Muscle layer of duodenum (tissue), 2 donors: ENCODE results near the gene FBXO2.
A peak's percentile ranks its signal among the peaks of the same experiment; 100 is the strongest.

ENCODE experiments used
- H3K27ac ChIP-seq: one replicate; pipeline ENCODE4 v1.7.0; 2013; ENCODE audit warnings: mild to moderate bottlenecking, low read length
- H3K27me3 ChIP-seq: one replicate; pipeline ENCODE4 v1.7.0; 2013; ENCODE audit warnings: low read depth, mild to moderate bottlenecking, control low read depth, low read length
- H3K36me3 ChIP-seq, 2 donors: one replicate each; pipeline ENCODE4 v1.7.0; 2013; ENCODE audit warnings: low read length in 2 of 2, control low read depth in 1 of 2, mild to moderate bottlenecking in 1 of 2; ENCODE audit not compliant: insufficient read depth in 2 of 2, control insufficient read depth in 1 of 2
- H3K4me1 ChIP-seq, 2 donors: one replicate each; pipeline ENCODE4 v1.7.0; 2013; ENCODE audit warnings: low read length in 2 of 2, mild to moderate bottlenecking in 2 of 2, control low read depth in 1 of 2, moderate library complexity in 1 of 2; ENCODE audit not compliant: insufficient read depth in 2 of 2, control insufficient read depth in 1 of 2
- H3K4me3 ChIP-seq, 2 donors: one replicate each; pipeline ENCODE4 v1.7.0; 2013; ENCODE audit warnings: low read length in 2 of 2, low read depth in 1 of 2, mild to moderate bottlenecking in 1 of 2
- H3K9me3 ChIP-seq, 2 donors: one replicate each; pipeline ENCODE4 v1.7.0; 2013; ENCODE audit warnings: low read length in 2 of 2, control low read depth in 1 of 2, mild to moderate bottlenecking in 1 of 2; ENCODE audit not compliant: control insufficient read depth in 1 of 2
- donor health status: healthy.

The FBXO2 gene

GRCh38 chr1:11680270-11681070 lies 26.2 kb upstream of the FBXO2 start:
- Histone ChIP-seq H3K4me1 (peaks cover 0 to 13% of the 10 kb centered on the region in 2 donors), H3K4me3 (peak overlapping the region; percentile 68 to 85), H3K9me3 (no peaks in the 10 kb centered on the region), H3K27me3 (no peaks in the 10 kb centered on the region), H3K27ac (peak overlapping the region; percentile 51), H3K36me3 (peaks cover 6 to 20% of the 10 kb centered on the region in 2 donors)

- H3K27ac ChIP-seq, result no peak overlapping the region
- H3K9me3 ChIP-seq, result no peaks in the 10 kb centered on the region
- peaks cover 0 to 13% of the 10 kb centered on the region in 2 donors for H3K4me1 ChIP-seq
- no peak overlapping the region for H3K4me3 ChIP-seq
- H3K27me3 ChIP-seq, result no peaks in the 10 kb centered on the region
- peaks cover 6 to 36% of the 10 kb centered on the region in 2 donors for H3K36me3 ChIP-seq
Observed at GRCh38 chr1:11678442-11678841, 24.2 kb upstream of the FBXO2 start.

- no peaks in the 10 kb centered on the region for H3K27me3 ChIP-seq
- no peaks in the 10 kb centered on the region for H3K9me3 ChIP-seq
- H3K4me3 ChIP-seq, result no peak overlapping the region
- no peak overlapping the region for H3K27ac ChIP-seq
- H3K36me3 ChIP-seq, result peaks cover 8 to 52% of the 10 kb centered on the region in 2 donors
- H3K4me1 ChIP-seq, result peaks cover 0 to 8% of the 10 kb centered on the region in 2 donors
Observed at GRCh38 chr1:11676386-11677103, 22.3 kb upstream of the FBXO2 start.

- Histone ChIP-seq H3K27ac (no peak overlapping the region), H3K36me3 (peaks cover 8 to 57% of the 10 kb centered on the region in 2 donors)
Observed at GRCh38 chr1:11675325-11675724, 21.1 kb upstream of the FBXO2 start.

GRCh38 chr1:11674488-11674887 lies 20.3 kb upstream of the FBXO2 start:
- Histone ChIP-seq H3K9me3 (no peaks in the 10 kb centered on the region), H3K27me3 (no peaks in the 10 kb centered on the region), H3K36me3 (peaks cover 8 to 57% of the 10 kb centered on the region in 2 donors), H3K27ac (no peak overlapping the region), H3K4me1 (no peaks in the 10 kb centered on the region), H3K4me3 (no peak overlapping the region)

More at GRCh38 chr1:11675325-11675724, 21.1 kb upstream of the FBXO2 start:
- peaks cover 0 to 4% of the 10 kb centered on the region in 2 donors for H3K4me1 ChIP-seq
- no peaks in the 10 kb centered on the region for H3K27me3 ChIP-seq
- no peaks in the 10 kb centered on the region for H3K9me3 ChIP-seq
- H3K4me3 ChIP-seq, result no peak overlapping the region

- H3K27ac ChIP-seq, result no peak overlapping the region
- H3K4me3 ChIP-seq, result no peak overlapping the region
- no peaks in the 10 kb centered on the region for H3K27me3 ChIP-seq
- H3K36me3 ChIP-seq, result peaks cover 13 to 64% of the 10 kb centered on the region in 2 donors
- H3K4me1 ChIP-seq, result no peaks in the 10 kb centered on the region
- H3K9me3 ChIP-seq, result no peaks in the 10 kb centered on the region
Observed at GRCh38 chr1:11673089-11673769, 19.0 kb upstream of the FBXO2 start.

GRCh38 chr1:11671544-11672286 lies 17.5 kb upstream of the FBXO2 start:
- Histone ChIP-seq H3K4me1 (no peaks in the 10 kb centered on the region), H3K4me3 (no peak overlapping the region), H3K27ac (no peak overlapping the region), H3K27me3 (no peaks in the 10 kb centered on the region), H3K36me3 (peaks cover 9 to 56% of the 10 kb centered on the region in 2 donors), H3K9me3 (no peaks in the 10 kb centered on the region)

- H3K27me3 ChIP-seq, result no peaks in the 10 kb centered on the region
- no peaks in the 10 kb centered on the region for H3K9me3 ChIP-seq
- no peak overlapping the region for H3K27ac ChIP-seq
- H3K36me3 ChIP-seq, result peaks cover 9 to 51% of the 10 kb centered on the region in 2 donors
- no peak overlapping the region for H3K4me3 ChIP-seq
- no peaks in the 10 kb centered on the region for H3K4me1 ChIP-seq
Observed at GRCh38 chr1:11671205-11671543, 16.9 kb upstream of the FBXO2 start.

GRCh38 chr1:11670747-11671146 lies 16.5 kb upstream of the FBXO2 start:
- no peaks in the 10 kb centered on the region for H3K27me3 ChIP-seq
- H3K36me3 ChIP-seq, result peaks cover 7 to 46% of the 10 kb centered on the region in 2 donors
- H3K4me3 ChIP-seq, result no peak overlapping the region
- no peak overlapping the region for H3K27ac ChIP-seq
- H3K9me3 ChIP-seq, result no peaks in the 10 kb centered on the region
- no peaks in the 10 kb centered on the region for H3K4me1 ChIP-seq

GRCh38 chr1:11668516-11668915 lies 14.3 kb upstream of the FBXO2 start:
- H3K27me3 ChIP-seq, result no peaks in the 10 kb centered on the region
- no peak overlapping the region for H3K27ac ChIP-seq
- H3K4me1 ChIP-seq, result peaks cover 0 to 4% of the 10 kb centered on the region in 2 donors
- H3K9me3 ChIP-seq, result no peaks in the 10 kb centered on the region
- no peak overlapping the region for H3K4me3 ChIP-seq
- peaks cover 7 to 28% of the 10 kb centered on the region in 2 donors for H3K36me3 ChIP-seq
